Activated CD8-positive, alpha-beta memory T cell treated with anti-CD3 and anti-CD28 coated beads, Interleukin-2, amount 50 U/mL, for 4 hours (primary cell): ENCODE data around the gene RAB15.
A peak's percentile ranks its signal among the peaks of the same experiment; 100 is the strongest.

ENCODE experiments used
- DNase-seq: peaks from one replicate; pipeline ENCODE4 v3.0.0-alpha.2; 2020

The RAB15 gene

GRCh38 chr14:64987438-64987767 lies 15.3 kb upstream of the RAB15 start:
- no peak for DNase-seq

DNA sequence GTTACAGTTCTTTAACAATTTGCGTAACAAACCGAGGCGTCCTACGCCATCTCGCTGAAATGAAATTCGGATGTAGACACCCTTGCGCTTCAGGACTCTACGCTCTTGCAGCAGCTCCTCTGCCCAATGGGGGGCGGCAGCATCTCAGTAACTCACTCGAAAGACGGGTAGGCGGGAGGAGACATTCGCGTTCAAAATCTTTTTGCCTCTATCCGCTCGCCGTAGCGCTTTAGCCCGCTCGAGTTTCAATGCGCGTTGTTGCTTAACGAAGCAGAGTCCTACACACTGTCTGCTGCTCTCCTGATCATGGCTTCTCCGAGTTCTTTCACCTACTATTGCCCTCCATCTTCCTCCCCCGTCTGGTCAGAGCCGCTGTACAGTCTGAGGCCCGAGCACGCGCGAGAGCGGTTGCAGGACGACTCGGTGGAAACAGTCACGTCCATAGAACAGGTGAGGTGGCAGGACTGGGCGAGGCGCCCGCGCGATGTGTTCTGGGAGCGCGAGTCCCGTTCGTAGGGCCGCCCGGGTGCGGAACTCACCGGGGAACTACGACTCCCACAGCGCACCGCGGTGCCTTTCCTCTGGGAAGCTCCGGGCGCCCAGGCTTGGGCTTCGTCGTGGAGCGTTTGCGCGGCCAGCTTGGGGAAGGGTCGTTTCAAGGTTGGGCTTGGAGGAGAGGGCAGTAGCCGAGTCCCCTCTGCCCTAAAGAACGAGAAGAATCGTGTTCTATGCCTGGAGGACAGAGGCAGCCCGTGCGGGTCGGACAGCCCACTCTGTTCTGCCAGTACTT lies 14.7 kb upstream of the RAB15 start, which contains the start of gene FNTB:
Gene FNTB (plus strand): TSS at position 248 of the 790 bp plus-strand sequence. CDS start 59 bp downstream, at position 307.
- peak; percentile 88 for DNase-seq

DNA sequence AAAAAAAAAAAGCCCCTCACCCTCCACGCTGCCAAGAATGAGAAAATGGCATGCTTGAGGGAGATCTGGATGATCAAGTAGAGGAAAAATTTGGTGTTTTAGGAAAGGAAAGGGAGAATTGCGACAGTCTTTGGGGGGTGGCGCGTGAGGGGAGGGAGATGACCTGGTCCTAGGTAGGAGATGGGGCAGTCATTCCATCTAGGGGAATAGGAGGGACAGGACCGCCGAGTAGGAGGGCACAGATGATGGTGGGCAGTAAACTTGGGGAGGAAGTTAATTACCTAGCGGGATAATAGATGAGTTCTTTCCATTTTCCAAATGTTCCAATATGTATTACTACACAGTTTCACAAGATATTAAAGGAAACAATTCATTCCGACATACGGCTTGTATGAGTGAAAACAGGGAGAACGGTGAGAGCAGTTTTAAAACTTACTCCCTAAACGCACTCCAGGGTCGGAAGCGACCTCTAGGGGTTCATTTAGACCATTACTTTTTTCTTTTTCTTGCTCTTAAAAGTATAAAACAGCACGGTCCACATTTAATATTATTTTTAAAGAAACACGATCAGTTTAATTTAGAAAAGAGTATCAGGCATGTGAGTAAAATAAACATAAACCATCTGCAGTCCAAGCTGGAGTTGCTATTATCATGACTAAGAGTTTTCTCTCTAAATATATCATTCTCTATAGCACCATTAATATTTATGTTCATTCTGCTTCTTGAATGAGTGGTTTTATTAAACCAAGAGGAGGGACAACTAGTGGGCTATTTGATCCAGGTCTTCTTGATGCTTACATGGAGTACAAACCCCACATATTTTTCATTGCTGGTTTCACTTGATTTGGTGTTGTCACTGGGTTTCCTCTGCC lies 11.5 kb upstream of the RAB15 start:
- DNase-seq, result peak; percentile 22

DNA sequence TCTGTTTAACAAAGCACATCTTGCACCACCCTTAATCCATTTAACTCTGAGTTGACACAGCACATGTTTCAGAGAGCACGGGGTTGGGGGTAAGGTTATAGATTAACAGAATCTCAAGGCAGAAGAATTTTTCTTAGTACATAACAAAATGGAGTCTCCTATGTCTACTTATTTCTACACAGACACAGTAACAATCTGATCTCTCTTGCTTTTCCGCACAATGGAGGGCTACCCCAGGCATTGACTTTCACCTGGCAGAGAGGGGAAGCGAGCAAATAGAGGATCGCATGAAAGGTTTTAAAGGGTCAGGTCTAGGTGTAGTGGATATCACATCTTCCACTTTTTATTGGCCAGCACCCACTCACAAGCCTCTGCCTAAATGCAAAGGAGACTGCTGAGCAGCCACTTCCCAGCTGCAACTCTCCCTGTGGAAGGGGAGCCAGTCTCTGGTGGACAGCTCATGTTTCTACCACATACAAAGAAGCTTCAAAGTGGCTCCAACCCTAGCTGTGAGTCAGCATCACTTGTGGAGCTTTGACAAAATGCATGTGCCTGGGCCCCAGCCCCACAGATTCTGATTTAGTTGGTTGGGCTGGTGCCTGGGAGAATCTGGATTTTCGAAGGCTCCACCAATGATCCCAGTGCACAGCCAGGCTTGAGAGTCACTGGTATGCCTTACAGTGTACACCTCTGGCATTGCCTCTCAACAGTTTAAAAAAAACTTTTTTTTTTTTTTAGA lies 7.4 kb upstream of the RAB15 start:
- no peak for DNase-seq

- DNase-seq, result no peak
These were observed 2.4 kb upstream of the RAB15 start for GRCh38 chr14:64974563-64974962.

DNA sequence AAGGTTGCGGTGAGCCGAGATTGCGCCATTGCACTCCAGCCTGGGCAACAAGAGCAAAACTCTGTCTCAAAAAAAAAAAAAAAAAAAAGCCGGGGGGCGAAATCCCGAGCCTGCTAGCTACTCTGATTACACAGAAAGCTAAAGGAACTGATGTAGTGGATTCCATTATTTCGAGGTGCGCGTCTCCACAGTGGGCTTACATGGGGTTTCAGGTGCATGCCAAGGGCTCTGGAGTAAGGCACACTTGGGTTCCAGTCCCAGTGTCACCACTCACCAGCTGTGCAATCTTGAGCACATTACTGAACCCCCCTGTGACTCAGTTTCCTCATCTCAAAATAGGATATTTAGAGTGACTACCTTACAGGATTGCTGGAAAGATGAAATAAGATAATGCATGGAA lies 1.7 kb upstream of the RAB15 start:
- no peak for DNase-seq

GRCh38 chr14:64973026-64973442 lies 898 bp upstream of the RAB15 start:
- DNase-seq, result no peak

DNA sequence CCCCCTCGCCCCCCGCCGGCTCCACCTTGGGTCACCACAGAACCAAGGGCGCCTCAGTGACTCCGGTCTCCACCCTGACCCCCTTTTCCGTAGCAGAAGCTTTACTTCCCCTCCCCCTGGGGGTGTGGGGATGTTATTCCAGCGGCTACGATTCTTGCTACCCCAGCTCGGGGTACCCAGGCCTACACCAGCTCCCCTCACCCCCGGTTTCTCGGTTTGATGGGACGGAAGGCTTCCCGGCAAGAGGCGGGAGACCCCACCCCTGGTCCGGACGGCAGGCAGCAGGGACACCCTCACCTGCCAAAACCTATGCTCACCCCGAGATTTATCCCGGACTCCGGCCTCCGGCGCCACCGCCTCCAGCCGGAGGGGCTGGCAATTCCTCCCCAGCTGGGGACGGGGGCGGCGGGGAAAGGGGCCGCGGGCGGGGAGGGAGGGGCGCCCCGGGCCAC lies 619 bp downstream of the RAB15 start:
- no peak for DNase-seq

GRCh38 chr14:64970776-64971477 lies 1.2 kb downstream of the RAB15 start:
- no peak for DNase-seq

- DNase-seq, result no peak
These were observed 2.1 kb downstream of the RAB15 start for GRCh38 chr14:64970041-64970440.

DNA sequence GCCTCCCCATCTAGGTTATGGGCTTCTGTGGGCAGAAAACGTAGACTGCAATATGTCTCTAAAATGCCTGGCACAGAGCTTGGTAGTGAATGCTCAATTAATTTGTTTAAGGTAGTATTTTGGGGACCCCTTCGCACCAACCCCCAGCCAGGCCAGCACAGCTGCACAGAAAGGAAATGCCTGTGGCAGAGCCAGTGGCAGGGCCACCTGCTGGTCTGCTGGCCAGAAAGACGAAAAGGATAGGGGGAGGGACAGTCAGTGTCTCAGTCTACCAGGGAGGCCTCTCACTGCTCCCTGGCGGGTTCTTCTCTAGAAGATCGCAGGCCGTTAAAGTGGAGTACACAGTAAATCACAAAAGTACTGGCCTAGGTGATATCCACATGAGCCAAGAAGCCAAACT lies 3.5 kb downstream of the RAB15 start:
- no peak for DNase-seq

DNA sequence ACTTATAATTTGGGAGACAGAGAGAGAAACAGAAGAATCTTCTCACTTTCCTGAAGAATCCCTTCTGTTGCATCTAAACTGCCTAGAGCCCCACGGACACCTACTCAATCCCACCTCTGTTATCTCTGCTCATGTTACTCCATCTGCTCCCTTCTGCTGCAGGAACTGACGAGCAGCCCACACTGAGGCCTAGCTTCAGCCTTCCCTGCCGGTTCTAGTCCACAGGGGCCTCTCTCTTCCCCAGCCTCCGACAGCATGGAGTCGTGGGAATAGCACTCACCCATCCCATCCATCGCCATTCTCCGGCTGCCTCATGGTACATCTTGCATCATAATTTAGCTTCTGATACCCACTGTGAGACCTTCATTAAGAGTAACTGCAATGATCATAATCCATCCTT lies 4.0 kb downstream of the RAB15 start:
- no peak for DNase-seq

DNA sequence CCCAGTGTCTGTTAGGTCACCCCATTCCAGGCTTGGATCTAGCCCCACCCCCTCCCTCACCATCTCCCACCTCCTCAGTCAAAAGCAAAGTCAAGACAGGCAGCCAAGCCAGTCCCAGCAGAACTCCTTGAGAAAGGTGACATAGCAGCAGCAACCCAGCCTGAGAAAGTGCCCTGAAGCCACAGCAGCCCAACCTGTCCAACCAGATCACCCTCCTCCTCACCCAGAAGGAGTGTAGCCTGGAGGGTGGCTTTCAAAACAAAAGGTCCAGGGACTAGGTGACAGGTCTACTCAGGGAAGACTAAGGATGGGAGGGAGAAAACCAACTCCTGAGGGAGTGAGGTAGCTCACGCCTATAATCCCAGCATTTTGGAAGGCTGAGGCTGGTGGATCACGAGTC lies 5.2 kb downstream of the RAB15 start:
- no peak for DNase-seq

- no peak for DNase-seq
These were observed 6.7 kb downstream of the RAB15 start for GRCh38 chr14:64965356-64966000.

- no peak for DNase-seq
These were observed 8.5 kb downstream of the RAB15 start for GRCh38 chr14:64963611-64964010.

DNA sequence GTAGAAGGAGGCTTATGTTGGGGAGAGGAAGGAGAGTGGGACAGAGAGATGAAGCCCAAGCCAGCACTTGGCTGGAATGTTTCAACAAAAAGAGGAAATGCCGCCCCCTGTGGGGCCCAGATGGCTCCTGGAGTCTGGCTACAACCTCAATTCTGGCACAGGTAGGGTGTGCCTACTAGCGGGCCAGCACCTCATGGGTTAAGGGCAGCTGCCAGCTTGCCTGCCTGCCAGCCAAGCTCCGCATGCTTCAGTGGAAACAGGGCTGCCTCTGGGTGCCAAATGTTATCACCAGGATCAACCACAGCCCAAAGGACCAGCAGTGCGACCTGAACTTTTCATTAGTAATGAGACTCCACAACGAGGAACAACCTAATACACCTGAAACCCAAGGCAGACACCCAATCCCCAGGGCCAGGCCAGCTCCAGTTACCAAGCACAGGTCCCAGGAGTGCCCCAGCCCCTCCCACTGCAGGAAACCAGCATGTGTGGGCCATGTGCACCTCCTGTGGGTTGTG lies 11.3 kb downstream of the RAB15 start:
- DNase-seq, result no peak

- DNase-seq, result no peak
These were observed 13.4 kb downstream of the RAB15 start for GRCh38 chr14:64958743-64959142.

GRCh38 chr14:64958201-64958600 lies 13.9 kb downstream of the RAB15 start:
- DNase-seq, result no peak

GRCh38 chr14:64956697-64957406 lies 15.3 kb downstream of the RAB15 start:
- no peak for DNase-seq

- no peak for DNase-seq
These were observed 16.8 kb downstream of the RAB15 start for GRCh38 chr14:64955297-64955696.
